ENCODE results near the gene THY1.

Gene THY1

GRCh38 chr11:119368121-119369034 is 54.6 kb downstream of the THY1 start:
- peak; percentile 94 for DNase-seq

DNA sequence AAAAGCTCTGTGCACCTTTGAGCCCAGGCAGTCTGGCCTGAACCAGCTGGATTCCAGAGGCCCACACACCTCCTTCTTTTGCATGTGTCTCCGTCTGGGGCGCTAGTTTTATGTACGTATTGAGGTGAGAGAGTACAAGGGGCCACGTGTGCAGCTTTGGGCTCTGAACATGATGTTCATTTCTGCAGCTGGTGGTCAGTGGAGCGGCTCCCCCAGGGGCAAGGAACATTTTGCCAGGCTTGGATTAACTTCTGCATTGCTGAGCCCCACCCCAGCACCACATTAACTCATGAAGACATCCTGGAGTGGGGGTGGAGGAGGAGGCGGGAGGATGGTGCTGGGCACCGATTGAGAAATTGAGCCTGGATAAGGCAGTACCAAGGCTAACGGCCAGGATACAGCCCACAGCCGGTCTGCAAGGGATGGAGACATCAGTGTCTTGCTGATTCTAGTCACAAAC is 55.3 kb downstream of the THY1 start:
- no peak for DNase-seq

Data from NCI-H82 (cell line).